Hindlimb muscle (tissue), 1 donor: ENCODE data around the gene ATP10A. TPM values are rescaled to one million over a fixed set of nuclear protein-coding genes. Genes with fewer than 3 reads are reported as not detected.

Experiments used
- DNase-seq: peaks from one replicate; pipeline ENCODE4 v3.0.0-alpha.2; 2013
- polyA plus RNA-seq: library from polyadenylated mRNA; unstranded; fragments of 120-200 nt; gene quantifications from one replicate; pipeline ENCODE4 v1.2.1, GENCODE V29; 2013; ENCODE audit not compliant: insufficient read length

The ATP10A gene
- polyA plus RNA-seq, 1 donor, result 2.9 TPM

DNA sequence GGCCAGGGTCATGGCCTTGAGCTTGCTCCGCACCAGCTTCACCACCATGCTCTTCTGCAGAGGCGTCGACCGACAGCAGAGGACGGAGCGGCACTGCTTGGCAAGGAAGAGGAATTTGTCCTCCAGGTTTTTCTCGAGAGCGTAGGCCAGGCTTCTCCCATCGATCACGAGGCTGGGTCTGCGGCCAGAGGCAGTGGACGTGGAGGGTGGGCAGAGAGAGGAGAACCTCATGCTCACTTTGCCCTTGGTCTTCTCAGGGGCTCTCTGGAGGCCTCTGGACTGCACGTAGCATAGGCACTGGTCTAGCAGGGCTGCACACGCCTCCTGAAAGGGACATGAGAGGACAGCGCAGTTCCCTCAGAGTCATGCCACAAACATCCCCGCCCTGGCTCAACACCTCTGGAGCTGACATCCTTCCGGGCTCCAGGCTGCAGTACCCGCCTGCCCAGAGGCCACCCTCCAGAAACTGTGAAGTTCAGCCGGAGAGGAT, 168.3 kb downstream of the ATP10A start:
- no peak for DNase-seq

DNA sequence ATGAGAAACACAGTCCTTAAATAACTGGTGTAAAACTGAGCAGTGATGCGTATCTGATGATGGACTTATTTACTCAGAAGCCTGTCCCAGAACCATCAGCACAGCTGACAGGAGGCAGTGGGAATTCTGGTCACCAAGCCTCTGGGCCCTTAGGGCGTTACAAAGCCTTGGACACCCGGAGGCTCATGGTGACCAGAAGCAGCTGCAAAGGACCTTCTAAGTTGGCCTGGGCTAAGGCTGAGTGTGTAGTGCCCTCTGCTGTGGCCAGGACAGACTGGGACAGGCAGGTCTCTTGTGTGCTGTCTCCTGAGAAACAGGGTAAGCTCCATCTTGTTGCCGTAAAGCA, 168.9 kb downstream of the ATP10A start:
- no peak for DNase-seq

DNA sequence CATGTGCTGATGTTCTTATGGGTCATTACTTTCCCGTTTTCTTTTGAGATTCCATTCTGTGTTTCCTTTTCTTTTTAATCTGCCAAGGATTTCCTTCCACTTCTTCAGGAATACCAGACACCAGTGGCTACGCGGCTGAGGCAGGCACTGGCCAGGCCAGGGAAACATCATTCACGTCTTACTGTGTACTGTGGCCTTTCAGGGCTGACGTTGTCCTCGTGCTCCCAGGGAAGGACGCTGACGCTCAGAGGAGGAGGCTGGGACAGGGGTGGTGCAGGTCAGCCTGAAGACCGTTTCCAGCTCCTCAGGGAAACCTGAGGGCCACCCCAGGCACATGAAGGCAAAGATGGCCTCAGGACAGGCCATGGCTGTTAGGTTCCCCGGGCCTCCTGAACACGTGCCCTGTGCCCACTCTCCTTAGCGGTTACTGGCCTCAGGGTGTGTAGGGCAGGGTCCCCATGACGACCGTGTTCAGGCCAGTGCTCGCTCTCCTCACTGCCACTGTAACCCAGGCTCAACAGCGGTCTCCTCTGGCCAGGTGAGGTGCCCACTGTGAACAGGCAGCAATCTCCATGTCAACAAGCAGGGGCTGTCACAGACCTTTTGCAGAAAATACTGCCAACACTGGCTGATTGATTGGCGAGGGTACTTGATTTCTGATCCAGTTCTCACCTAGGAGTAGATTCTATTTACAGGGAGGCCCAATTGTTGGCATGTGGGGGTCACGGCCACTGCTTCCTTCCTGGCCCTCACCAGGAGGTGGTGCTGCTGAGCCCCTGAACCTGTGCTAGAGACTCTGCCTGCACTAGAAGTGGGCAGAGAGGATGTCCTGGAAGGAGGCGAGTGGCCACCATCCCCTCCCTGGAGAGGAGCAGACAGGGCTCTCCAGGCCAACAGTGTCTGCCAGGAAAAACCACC, 169.5 kb downstream of the ATP10A start:
- no peak for DNase-seq

DNA sequence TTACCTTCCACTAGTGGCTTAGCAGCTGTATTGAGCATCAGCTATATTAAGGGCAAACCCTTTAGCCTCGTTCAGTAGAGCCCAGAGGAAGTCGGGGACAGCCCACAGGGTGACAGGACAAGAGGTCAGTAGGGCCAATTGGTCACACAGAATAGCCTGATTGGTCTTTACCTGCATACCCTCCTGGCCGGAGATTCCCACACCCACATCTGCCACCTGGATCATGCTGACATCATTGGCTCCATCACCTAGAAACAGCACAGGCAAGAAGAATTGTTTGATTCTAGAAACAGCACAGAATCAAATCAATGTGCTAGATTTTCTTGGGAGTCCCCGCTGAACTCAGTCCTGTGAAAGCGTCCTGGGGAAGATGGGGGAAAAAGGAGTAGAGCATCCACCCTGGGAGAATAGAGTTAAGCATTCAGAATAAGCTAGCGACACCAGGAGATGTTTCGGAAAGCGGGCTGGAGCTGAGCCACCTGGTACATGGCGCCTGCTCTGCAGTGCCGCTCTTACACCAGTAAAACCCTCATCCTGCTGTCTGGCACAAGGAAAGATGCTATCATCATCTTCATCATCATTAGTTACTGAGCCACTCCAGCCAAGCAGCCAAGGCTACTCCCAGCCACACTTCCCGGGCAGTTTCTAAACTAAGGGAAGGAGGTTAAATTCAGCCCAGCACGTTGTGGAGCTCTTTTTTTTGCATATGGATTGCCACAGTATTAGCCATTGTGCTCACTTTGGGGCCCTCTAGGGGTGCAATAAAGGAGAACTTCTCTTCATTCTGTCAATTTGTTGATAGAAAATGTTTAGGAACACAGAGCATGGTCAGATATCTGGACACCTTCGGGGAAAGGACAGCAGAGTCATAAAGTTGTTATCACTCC, 171.3 kb downstream of the ATP10A start:
- no peak for DNase-seq

DNA sequence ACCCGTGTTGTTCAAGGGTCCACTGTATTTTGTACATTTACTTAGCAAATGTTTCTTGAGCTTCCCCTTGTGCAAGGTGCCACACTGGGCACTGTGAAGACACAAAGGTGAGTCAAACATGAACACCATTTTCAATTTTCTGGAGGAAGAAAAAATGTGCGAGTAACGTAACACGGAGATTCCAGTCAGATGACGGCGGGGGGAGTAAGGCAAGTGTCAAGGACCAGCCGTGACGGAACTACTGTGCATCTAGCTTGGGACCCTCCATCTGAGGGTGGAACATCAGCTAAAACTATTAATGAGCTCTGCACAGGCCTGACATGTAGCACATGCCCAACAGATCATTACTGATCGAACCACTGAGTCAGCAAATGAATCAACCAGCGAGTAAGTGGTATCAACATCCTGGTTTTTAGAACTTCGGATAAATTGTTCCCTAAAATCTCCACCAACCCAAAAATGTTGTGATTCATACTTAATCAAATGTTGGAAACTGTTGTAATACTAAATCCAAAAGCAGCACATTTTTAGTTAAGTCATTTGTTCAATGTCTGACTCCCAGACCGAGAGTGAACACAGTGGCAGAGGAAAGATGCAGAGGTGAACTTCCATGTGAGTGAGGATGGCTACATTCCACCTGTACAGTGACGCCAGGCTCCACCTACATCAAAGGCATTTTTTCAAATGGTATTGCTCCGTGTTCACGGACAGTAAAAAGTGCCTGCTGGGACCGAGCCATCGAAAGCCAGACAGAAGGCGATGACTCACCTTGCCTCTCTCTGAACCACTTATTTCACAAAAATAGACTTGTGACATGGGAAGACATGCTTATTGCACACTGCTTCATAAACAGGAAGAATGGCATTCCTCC, 172.2 kb downstream of the ATP10A start:
- DNase-seq, result no peak

DNA sequence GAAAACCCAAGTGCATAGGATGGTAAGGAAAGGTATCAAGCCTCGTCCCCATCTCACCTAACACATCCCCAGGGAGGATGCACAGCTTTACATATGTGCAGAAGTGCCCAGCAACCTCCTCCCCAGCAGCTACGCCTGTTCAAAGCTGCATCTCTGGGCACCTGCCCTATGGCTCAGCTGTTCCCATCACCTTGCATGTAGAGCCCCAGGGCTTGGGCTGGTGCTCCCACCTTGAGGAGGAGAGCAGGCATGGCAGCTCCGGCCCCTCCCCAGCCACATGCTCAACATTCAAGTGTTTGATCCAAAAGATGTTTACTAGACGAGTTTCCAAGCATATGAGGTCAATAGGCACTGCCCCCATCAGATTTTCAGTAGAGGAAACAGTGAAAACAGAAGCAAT, 173.5 kb downstream of the ATP10A start:
- DNase-seq, result no peak

DNA sequence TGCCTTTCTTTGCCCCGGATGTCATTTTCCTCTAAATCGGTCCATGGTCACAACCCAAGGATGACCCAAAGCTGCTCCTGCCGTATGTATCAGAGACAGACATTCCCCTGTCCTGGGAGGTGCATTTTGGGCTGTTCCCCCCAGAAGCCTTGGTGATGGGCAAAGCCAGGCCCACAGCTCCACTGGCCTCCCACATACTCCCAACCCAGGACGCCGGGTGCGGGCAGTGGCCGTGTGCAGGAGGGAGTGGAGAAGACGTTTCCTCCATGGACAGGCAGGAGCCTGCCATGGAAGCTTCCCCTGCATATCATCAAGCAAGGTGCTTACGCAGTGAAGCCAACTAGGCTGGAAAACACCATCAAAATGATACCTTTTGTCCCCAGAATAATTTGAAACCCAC, 175.0 kb downstream of the ATP10A start:
- no peak for DNase-seq

DNA sequence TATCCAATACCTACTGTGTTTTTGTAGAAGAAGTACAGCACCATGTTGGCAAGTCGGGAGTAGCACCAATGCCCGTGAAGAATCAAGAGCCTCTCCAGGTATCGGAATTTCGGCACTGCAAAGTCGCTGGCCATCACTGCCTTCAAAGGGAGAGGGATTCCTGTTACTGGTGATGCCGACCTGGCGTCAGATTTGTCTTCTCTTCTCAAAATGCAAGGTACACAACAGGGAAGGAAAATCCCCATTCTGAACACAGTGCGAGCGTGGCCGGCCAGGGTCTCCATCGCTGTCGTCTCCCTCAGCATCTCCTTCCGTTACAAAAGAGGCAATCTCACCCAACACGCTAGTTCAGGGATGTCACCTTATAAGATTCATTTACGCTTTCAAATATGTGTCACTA, 175.4 kb downstream of the ATP10A start:
- DNase-seq, result no peak

DNA sequence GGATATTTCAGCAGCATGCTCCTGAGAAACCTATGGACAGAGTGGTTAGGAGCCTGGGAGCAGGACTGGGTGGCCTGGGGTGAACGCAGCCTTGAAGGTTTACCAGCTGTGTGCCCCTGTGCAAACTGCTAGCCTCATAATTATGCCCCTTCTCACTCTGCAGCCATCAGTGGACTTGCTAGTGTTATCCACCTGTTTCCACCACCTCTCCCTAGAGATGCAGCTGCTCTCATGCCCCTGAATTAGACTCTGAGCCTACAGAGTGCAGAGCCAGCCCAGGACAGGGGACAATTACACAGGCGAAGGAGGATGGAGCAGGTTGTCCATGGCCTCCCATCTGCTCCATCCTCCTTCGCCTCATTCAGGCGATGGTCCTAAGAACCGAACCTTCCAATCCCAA, 175.9 kb downstream of the ATP10A start:
- DNase-seq, result no peak

DNA sequence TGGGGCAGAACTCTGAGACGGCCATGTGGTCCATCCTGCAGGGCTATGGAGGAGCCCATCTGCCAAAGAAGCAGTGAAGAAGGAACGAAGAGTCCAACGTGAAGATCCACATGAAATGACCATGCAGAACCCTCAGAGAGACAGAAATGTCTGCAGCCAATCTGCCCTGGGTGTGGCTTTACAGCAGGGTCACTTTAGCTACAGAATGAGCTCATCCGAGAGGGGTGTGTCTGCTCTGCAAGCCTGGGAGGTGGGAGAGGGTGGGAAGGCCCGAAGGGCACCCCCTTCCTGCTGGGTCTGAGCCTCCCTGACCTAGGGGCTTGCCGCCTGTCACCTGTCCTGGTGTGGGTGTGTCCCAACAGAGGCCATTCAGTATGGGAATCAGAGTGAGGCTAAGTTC, 176.3 kb downstream of the ATP10A start:
- DNase-seq, result no peak

DNA sequence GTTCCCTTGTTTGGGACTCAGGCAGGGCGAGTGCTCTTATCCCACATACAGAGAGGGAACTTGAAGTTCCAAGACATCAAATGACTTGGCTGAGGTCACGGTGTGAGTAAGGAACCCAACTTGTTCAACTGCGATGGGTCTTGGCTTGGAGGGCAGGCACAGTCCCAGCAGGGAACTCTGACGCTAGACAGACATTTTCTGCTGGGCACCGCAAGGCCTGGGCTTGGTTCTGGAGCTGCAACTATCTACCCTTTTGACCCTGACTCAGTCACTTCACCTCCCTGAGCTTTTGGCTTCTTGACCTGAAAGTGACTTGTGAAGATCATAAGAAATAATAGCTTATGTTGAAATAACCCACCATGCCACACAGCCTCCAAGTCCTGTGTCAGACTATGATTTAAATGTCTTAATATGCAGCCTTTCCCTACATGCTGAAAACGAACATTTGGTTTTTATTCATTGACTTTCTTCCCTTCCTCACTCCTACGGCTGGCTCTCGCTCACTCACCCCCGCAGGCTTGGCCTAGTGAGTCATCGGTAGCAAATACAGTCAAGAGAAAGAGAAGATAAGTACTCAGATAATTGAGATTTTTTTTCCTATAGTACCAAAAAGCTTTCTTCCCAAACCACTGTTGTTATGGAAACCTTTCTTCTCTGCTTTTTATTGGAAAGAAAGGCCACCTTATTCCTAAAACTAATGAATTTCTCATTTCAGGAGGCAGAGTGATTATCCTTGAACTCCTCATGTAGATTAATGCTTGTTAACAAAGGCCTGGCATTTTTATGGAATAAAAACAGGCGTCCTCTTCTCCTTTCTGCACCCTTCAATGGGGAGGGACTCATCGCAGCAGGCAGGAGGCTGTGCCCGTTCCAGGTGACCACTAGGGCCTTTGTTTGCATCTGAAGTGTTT, 178.4 kb downstream of the ATP10A start:
- DNase-seq, result no peak

DNA sequence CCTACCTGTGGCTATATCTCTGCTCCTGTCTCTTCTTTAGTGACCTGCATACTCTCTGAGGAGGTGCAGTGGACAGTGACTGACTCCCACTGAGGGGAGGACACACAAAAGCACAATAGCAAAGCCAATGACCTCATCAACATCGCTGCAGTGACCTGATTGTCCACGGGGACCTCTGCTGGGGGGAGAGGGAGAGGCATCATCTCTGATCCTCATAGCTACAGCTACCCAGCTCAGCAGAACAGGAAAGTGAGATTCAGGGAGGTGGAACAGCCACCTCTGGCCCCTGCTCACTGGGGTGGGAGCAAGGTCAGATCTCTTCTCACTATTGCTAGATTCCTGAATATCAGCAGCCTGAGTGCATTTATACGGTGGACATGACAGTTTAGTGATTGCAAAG, 179.2 kb downstream of the ATP10A start:
- no peak for DNase-seq

DNA sequence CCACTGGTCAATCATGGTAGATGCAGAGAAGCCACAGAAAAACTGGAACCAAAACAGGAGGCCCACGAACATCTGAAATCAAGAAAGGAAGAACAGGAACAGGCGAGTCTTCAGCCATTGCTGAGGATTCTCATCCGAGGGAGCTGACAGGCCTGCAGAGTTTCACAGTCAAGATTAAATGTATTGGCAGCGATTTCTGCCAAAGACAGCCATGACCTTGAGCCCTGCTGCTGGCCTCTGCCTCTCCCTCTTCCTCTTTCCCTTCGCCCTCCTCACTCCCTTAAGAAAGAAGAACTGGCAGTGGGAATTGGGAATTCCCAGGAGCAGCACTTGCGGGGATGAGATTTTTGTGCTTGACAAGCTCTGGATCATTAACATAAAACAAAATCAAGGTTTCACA, 179.7 kb downstream of the ATP10A start:
- DNase-seq, result no peak

DNA sequence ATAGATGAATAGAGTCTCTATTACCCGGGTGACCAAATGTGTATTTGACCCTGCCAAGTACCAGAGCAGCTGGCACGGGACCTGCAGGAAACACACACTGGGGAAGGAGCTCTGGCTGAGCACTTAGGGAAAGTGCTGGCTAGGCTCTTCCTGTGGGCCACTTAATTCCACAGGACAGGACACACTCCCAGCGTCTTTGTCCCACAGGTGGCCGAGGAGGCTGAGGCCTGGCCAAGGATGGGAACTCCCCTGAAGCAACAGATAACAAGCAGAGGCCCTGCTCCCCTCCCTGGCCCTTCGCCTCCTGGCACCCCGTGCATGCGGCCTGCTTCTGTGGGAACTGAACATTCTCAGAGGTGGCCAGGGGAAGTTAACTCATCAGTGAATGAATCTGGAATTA, 180.8 kb downstream of the ATP10A start:
- DNase-seq, result no peak

DNA sequence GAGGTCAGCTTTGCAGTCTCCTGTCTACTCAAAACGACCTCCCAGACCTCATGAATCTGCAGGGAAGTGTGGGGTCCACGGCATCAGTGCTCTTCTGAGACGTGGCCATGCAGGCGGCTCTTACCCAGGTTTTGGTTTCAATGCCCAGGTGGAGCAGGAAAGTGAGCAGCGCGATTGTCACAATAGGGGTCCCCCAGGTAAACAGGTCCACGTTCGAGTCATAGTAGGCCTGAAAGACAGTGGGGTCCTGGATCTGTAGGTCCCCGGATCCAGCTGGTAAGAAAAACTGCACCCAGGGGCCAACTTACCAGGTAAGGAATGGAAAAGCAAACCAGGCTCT, 182.5 kb downstream of the ATP10A start:
- no peak for DNase-seq

DNA sequence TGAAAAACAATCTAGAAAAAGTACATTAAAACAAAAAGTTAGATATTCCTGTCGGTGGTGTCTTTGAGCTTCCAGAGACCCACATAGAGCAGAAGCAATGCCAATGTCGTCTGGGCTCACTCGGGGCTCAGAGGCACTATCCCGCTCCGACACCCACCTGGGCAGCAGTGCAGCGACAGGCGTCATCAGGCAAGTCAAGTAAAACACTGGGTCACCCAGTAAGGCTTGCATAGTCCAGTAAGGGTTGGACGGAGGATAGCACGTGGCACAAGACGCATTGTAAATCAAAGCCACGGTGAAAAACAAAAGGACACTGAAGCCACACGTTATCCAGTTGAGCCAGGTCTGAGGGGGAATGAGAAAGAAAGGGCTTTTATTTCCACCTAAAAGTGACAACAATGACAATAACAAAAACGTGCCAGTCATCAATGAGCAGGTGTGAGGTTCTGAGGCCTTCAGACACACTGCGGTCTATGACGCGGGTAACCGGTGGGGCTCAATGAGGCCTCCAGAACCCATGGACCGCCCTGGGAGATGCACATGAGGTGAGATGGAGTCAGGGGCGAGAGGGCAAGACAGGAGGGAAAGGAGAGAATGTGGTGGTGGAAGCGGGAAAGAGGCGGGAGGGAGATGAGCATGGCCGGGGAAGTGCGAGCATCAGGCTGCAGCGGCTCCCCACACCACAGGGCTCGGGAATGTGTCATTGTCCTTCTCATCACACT, 183.0 kb downstream of the ATP10A start:
- no peak for DNase-seq

DNA sequence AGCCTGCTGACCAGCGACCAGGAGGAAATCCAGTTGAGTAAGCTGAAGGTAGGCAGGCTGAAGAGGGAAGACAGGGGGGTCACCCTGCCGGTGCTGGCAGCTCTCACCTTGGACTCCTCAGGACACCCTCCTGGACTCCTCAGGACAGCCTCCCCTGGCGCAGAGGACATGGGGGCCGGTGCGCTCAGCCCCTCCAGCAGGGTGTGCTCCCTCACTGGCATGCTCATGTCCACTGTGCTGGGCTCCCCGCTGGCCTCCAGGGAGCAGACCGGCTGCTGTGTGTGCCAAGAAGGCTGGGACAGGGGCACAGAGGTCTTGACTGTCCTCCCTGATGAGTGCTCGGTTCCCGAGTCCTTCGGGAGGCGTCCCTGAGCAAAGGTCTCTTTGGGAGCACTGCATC, 183.6 kb downstream of the ATP10A start:
- DNase-seq, result no peak

DNA sequence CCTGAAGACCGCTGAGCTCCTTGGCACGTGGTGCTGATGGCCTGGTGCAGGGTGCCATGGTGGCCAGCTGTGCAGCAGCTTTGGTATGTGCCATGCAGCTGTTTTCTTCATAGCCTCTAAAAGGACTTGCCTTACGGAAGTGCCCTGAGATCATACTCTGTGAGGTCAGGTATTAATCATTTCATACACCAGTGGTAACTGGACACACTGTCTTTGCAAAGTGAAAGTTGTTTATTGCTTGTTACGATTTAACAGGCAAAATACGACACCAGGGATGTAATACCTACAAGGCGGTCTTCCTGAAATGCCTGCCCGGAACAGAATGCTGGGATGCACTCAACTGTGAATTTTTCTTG, 184.6 kb downstream of the ATP10A start:
- no peak for DNase-seq

DNA sequence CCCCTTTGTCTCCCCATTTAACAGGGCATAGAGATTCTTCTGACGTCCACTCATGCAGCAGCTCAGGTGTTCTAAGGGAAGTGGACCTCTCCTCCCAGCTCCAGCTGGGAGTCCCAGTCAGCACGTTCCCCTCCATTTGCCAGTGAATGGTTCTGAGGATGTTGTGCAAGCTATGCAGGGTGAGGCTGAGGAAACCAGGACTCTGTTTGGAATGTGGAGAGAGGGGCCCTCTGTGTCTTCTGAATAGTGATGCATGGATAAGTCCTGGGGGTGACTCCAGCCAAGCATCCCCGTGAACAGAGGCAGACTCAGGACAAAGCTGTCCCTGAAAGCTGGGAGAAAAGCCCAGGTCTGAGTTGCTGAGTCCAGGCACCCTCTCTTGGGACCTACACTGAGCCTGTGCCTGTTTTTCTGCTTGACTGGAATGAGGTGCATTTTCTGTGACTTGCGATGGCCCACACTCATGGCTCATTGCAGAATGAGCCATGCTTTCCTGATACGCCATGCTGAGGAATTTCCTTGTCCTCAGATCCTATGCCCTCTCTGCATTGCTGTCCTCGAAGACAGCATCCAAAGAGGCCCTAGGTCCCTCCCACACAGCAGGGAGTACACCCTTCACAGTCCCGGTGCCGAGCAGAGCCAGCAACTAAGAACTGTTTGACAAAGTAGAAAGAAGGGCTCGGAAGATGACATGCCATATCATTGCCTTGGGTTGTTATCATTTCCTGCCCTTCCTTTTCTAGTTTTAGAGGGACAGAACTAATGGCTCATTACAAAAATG, 185.2 kb downstream of the ATP10A start:
- DNase-seq, result no peak

DNA sequence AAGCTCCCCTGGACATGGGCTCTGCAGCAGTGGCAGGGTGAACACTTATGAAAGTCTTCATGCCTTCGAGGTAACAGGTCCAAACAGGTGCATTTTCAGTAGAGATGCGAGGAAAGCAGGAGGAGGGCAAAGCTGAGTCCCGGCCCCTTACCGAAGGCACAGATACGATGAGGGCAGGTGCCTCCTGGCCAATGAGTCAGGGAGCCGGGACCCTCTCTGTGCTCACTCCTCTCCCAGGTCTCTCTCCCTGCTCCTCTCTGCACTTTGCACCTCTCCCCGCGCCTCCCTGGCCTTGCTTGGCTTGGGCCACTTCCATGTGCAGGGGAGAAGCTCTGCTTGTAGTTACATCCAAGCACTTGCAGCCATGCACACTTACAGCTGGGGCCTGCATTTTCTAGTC, 187.1 kb downstream of the ATP10A start:
- DNase-seq, result no peak
